Islet precursor cell (in vitro differentiated cells): ENCODE results near the gene FAM72B.
"Not testable (repeated sequence)": the region's sequence is repeated elsewhere in the genome, so short reads cannot be mapped to it uniquely, and the experiment has no call there.

ENCODE experiments used
- DNase-seq: peaks from one replicate; pipeline ENCODE4 v3.0.0-alpha.2; 2018

The FAM72B gene

GRCh38 chr1:121199763-121200162 is 15.6 kb upstream of the FAM72B start:
- DNase-seq: not testable (repeated sequence)

- DNase-seq: not testable (repeated sequence)
Observed at GRCh38 chr1:121197095-121197882, 13.1 kb upstream of the FAM72B start.

GRCh38 chr1:121192512-121192911 is 8.4 kb upstream of the FAM72B start:
- DNase-seq: not testable (repeated sequence)

GRCh38 chr1:121187914-121188313 is 3.8 kb upstream of the FAM72B start:
- peak; percentile 12 for DNase-seq

GRCh38 chr1:121186191-121186590 is 2.1 kb upstream of the FAM72B start:
- not testable (repeated sequence) for DNase-seq

GRCh38 chr1:121185140-121185708 is 1.1 kb upstream of the FAM72B start:
- not testable (repeated sequence) for DNase-seq

- peak; percentile 53 for DNase-seq
Observed at GRCh38 chr1:121183867-121184266, 273 bp downstream of the FAM72B start.

GRCh38 chr1:121178197-121178596 is 5.9 kb downstream of the FAM72B start:
- not testable (repeated sequence) for DNase-seq

GRCh38 chr1:121176649-121177048 is 7.5 kb downstream of the FAM72B start:
- DNase-seq: not testable (repeated sequence)

GRCh38 chr1:121168152-121168668 is 15.9 kb downstream of the FAM72B start:
- DNase-seq: not testable (repeated sequence)

- DNase-seq: not testable (repeated sequence)
Observed at GRCh38 chr1:121167225-121167738, 16.9 kb downstream of the FAM72B start.

GRCh38 chr1:121165296-121165695 is 18.8 kb downstream of the FAM72B start:
- not testable (repeated sequence) for DNase-seq

GRCh38 chr1:121163850-121164757 is 20.0 kb downstream of the FAM72B start:
- DNase-seq: peak; percentile 38

GRCh38 chr1:121161199-121161901 is 22.8 kb downstream of the FAM72B start:
- DNase-seq: not testable (repeated sequence)

GRCh38 chr1:121160118-121160517 is 24.0 kb downstream of the FAM72B start:
- DNase-seq: peak; percentile 13

GRCh38 chr1:121157609-121158008 is 26.5 kb downstream of the FAM72B start:
- not testable (repeated sequence) for DNase-seq

GRCh38 chr1:121156958-121157603 is 27.1 kb downstream of the FAM72B start:
- not testable (repeated sequence) for DNase-seq

- DNase-seq: peak; percentile 47
Observed at GRCh38 chr1:121155671-121156358, 28.3 kb downstream of the FAM72B start.

- DNase-seq: not testable (repeated sequence)
Observed at GRCh38 chr1:121154811-121155210, 29.3 kb downstream of the FAM72B start.

- DNase-seq: not testable (repeated sequence)
Observed at GRCh38 chr1:121152788-121153187, 31.4 kb downstream of the FAM72B start.

GRCh38 chr1:121151294-121151693 is 32.8 kb downstream of the FAM72B start:
- not testable (repeated sequence) for DNase-seq
